ENCODE results near the gene ADARB1.

DNA sequence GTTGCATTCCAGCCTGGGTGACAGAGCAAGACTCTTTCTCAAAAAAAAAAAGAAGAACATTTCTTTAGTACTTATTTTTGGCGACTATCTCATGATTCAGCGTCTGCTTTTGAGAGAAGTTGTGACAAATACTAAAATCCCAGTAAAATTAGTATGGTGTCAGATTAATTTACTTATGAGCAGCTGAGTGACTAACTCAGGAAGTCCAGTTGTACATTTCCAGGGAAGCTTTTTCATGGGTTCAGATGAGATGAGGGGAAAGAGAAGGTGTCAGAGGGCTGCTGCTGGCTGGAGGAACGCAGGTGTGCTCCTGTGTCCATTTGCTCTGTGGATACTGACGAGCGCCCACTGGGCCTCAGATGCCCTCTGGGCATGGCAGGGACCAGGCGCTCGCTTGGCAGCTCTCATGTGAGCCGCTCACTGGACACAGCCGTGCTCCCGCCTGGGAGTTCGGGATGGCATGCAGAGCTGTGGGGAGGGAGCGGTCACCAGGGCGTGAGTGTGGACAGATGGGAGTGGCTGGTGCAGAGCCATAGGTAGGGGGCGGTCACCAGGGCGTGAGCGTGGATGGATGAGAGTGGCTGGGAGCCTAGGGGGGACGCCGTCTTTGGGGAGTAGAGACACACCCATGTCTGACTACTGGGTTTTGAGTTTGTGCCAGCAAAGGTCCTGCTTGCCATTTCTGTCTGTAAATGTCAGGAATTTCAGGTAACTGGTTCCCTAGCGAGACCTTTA lies 55.0 kb downstream of the ADARB1 start:
- TF ChIP-seq, protein P1, sequence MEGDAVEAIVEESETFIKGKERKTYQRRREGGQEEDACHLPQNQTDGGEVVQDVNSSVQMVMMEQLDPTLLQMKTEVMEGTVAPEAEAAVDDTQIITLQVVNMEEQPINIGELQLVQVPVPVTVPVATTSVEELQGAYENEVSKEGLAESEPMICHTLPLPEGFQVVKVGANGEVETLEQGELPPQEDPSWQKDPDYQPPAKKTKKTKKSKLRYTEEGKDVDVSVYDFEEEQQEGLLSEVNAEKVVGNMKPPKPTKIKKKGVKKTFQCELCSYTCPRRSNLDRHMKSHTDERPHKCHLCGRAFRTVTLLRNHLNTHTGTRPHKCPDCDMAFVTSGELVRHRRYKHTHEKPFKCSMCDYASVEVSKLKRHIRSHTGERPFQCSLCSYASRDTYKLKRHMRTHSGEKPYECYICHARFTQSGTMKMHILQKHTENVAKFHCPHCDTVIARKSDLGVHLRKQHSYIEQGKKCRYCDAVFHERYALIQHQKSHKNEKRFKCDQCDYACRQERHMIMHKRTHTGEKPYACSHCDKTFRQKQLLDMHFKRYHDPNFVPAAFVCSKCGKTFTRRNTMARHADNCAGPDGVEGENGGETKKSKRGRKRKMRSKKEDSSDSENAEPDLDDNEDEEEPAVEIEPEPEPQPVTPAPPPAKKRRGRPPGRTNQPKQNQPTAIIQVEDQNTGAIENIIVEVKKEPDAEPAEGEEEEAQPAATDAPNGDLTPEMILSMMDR (IDR thresholded peaks at IDR 0.05; ENCODE audit: low read depth, low read length), result no peak
- TF ChIP-seq MYC (IDR thresholded peaks at IDR 0.05; ENCODE audit: low read depth, low read length) (no peak), POLR2A (IDR thresholded peaks at IDR 0.05; ENCODE audit: extremely low read depth, insufficient read length) (no peak)
- TF ChIP-seq, protein P2, sequence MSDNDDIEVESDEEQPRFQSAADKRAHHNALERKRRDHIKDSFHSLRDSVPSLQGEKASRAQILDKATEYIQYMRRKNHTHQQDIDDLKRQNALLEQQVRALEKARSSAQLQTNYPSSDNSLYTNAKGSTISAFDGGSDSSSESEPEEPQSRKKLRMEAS (IDR thresholded peaks at IDR 0.05; ENCODE audit: low read depth, low read length), result no peak

Data from NB4 (cell line).